OCI-LY3 (cell line): ENCODE data around the gene VDAC1.

ENCODE experiments used
- EZH2phosphoT487 ChIP-seq: fragments of 200-600 bp; shearing (Covaris generic); IDR thresholded peaks from 2 replicates; pipeline ENCODE4 v1.6.1; 2018; ENCODE audit warnings: antibody characterized with exemption, mixed run types, low read depth
- TF ChIP-seq, protein P1 (sequence below): fragments of 200-600, 300-600 bp; sonication (generic); IDR thresholded peaks from 2 replicates; pipeline ENCODE4 v1.5.1; 2014; ENCODE audit warnings: antibody characterized with exemption, low read length, low read depth

DNA sequence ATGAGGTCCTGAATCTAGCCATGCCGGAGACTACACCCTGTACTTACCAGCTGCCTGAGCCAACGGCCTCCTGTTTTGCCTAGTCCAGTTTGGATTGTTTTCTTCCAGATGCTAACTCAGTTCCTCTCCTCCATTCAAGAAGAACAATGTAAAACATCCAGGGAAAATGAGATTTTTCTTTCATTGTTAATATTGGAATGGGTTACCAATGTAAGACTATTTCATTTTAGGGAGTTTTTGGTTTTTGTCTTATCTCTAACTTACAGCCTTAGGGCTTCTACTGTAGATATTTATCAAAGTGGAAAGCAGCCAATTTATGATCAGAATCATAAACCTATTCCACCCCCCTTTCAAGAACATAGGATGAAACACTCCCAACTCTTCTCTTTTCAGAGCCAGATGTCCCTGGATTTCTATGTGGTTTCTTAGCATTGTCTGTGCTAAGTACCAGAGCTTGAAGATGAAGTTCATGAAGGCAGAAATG is 3.5 kb upstream of the VDAC1 start:
- TF ChIP-seq, protein P1, sequence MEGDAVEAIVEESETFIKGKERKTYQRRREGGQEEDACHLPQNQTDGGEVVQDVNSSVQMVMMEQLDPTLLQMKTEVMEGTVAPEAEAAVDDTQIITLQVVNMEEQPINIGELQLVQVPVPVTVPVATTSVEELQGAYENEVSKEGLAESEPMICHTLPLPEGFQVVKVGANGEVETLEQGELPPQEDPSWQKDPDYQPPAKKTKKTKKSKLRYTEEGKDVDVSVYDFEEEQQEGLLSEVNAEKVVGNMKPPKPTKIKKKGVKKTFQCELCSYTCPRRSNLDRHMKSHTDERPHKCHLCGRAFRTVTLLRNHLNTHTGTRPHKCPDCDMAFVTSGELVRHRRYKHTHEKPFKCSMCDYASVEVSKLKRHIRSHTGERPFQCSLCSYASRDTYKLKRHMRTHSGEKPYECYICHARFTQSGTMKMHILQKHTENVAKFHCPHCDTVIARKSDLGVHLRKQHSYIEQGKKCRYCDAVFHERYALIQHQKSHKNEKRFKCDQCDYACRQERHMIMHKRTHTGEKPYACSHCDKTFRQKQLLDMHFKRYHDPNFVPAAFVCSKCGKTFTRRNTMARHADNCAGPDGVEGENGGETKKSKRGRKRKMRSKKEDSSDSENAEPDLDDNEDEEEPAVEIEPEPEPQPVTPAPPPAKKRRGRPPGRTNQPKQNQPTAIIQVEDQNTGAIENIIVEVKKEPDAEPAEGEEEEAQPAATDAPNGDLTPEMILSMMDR, result no peak
- TF ChIP-seq EZH2phosphoT487, result no peak
